Amniotic stem cell (primary cell): Measurements from ENCODE around the gene BUD13.
"Not testable (repeated sequence)": the region's sequence is repeated elsewhere in the genome, so short reads cannot be mapped to it uniquely, and the experiment has no call there.

Experiments
- DNase-seq: peaks from one replicate; lab custom pipeline; 2025; lab: John Stamatoyannopoulos, UW

The BUD13 gene

DNA sequence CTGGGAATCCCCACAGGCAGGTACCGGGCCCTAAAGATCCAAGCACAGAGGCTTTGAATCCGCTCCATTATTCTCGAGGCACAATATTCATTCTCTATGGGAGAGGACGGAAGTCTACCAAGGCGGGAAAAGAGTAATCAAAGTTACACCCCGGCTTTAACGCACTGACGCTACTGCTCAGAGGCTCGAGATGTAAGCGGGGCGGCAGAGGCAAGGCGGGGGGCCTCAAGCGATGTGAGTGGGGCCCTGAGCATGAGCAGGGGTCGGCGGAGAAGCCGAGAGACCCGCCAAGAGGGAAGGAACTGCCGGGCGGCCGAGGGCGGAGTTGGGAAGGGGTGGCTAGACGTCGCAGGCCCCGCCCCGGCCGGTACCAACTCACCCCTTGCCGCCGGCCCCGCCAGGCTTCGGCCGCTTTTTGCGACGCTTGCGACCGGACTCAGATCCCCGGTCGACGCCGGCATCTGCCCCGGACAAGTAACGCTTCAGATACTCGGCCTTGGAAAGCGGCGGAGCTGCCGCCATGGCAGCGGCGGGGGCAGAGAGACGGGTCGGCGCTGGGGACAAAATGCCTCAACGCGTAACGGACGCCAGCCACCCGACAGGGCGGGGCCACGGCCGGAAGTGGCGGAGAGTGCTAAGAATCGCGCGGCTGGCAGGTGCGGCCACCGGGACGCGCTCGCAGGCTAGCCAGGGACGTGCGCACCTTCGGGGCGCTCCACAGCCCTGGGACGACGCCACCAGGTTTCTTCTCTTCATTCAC lies at the start of gene BUD13:
TSS of gene BUD13 (minus strand) at position 545 of the 760 bp plus-strand sequence. CDS start at position 522, 23 bp downstream.
- peak; percentile 48 for DNase-seq

- no peak for DNase-seq
These were observed 49.8 kb upstream of the BUD13 start for GRCh38 chr11:116822575-116822974.

- no peak for DNase-seq
These were observed 48.5 kb upstream of the BUD13 start for GRCh38 chr11:116821050-116821918.

GRCh38 chr11:116819049-116819448 lies 46.3 kb upstream of the BUD13 start:
- DNase-seq, result no peak

DNA sequence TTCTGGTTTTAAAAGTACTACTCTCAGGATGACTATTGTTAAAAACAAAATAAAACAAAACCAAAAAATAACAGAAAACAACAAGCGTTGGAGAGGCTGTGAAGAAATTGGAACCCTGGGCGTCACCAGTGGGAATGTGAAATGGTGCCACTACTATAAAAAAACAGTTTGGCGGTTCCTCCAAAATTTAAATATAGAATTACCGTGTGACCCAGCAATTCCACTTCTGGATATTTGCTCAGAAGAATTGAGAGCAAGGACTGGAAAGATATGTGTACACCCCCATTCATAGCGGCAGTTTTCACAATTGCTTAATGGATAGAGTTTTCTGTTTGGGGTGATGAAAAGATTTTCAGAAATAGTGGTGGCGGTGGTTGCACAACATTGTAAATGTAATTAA lies 41.7 kb upstream of the BUD13 start:
- DNase-seq, result no peak

DNA sequence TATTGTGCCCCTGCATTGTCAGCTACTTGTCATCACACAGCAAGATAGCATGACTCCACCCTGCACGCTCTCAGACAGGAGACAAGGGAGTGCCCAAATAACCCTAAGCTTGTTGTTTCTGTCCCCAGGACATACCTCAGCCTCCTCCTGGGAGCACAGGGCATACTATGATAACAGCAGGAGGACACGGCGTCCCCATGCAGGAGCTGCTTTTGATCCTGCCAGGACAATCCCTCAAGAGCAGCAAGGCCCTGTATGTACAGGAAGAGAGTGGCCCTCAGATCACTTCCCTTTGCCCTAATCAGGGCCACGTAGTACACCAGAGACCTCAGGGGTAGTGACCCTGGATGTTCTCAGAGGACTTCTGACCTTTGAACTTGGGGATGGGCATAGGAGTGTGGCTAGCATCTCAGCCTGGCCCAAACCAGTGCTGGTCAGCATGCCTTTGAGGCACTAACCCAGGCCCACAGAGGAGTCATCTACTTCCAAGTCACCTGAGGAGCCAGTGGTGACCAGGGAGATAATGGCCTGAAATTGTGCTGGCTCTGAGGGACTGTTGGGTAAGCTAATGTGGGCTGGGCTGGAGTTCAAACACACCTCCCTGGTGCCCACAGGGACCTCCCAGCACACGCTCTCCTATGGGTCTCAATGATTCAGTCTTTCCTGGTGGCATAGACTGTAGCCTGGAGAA lies 41.1 kb upstream of the BUD13 start:
- DNase-seq, result no peak

DNA sequence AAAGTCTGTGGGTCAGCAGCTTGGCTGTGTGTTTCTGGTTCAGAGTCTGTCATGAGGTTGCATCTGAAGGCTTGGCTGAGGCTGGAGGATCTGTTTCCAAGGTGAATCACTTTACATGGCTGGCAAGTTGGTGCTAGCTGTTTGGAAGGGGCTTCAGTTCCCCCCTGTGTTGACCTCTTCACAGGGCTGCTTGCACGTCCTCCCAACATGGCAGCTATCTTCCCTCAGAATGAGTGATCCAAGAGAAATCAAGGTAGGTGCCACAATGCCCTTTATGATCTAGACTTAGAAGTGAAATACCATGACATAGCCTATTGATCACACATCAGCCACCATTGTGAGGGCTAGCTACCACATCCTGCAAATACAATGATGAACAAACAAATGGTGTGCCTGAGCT lies 40.4 kb upstream of the BUD13 start:
- DNase-seq, result no peak

GRCh38 chr11:116812109-116812508 lies 39.3 kb upstream of the BUD13 start:
- DNase-seq, result no peak

DNA sequence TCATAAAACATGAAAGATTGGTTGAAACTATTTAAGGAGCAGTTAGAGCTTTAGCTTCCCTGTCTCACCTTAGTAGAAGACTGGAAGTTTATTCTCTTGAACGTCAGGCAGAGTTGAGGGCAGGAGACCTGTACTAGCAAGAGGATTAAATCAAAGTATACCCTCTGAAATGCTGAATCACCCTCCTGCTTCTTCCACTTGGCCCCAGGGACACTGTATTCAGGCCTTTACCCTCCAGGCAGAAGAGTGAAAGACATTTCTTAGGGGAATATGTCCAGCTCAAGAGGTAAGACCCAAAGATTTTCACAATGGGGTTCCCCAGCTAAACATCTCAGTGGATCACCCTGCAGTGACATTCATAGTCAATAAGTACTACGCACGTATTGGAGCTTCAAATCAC lies 38.4 kb upstream of the BUD13 start:
- DNase-seq, result no peak

DNA sequence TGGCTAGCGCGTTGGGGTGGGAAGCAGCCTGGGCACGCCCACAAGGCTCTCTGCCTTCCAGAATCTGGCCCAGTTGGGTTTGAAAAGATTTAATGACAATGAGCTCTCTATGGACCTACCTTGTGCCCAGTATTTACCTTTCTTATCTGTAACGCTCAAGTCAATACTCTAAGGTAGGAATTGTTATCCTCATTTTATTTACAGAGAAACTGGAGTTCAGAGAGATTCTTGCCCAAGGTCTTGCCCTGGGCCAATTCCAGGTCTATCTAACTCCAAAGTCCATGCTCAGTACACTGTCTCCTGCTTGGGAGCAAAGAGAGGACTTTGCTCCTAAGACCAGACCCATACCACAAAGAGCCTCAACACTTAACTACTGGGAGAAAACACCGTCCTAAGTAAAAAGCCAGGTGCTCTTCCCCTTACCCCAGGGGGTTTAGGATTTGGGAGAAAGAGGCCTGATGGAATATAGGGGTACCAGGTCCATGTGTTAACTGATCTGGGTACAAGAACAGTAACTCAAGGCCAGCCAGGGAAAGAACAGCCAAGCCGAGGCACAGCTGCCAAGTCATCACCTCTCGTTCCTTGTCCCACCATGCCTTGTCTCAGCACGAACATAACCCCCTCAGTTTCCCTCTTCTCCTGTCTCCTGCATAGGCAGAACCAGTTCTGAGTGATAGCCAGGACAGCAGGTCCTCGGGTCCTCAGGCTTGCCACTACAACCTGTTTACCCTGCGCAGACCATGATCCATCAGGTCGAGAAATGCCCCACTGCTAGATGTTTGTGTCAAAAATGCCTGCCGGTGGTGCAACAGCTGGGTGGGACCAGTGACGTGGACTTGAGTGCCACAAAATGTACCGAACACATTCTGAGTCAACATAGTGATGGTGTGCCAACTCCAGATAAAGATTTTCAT lies 35.7 kb upstream of the BUD13 start:
- no peak for DNase-seq

DNA sequence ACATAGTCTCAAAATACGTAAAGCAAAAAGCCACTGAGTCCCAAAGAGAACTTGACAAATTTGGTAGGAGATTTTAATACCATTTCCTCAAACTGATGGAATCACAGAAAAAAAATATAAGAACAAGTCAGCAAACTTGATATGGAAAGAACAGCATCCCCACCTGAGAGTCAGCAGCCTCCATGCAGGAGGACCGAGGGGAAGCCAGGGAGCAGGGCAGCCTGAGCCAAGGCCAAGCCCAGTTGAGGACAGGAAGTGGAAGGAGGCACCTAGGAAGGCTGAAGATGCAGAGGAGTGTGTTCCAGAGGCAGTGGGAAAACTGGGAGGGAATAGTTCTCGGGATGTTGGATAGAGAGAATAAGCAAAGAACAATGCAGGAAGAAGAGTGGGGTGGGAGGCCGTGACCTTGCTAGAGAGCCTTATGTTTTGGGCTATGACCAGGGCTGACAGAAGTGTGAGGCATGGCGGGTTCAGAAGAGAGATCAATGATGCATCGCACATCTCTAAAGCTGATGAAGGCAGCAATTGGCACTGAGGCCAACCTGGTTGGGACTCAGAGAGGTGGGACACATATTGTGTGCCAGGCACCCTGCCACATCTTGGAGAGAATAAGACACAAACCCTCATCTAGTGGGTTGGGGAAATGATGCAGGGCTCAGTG lies 34.9 kb upstream of the BUD13 start:
- DNase-seq, result no peak

- DNase-seq, result no peak
These were observed 31.2 kb upstream of the BUD13 start for GRCh38 chr11:116804001-116804400.

GRCh38 chr11:116801662-116802061 lies 28.9 kb upstream of the BUD13 start:
- not testable (repeated sequence) for DNase-seq

- no peak for DNase-seq
These were observed 27.8 kb upstream of the BUD13 start for GRCh38 chr11:116800610-116801009.

- DNase-seq, result no peak
These were observed 25.6 kb upstream of the BUD13 start for GRCh38 chr11:116798368-116798767.

DNA sequence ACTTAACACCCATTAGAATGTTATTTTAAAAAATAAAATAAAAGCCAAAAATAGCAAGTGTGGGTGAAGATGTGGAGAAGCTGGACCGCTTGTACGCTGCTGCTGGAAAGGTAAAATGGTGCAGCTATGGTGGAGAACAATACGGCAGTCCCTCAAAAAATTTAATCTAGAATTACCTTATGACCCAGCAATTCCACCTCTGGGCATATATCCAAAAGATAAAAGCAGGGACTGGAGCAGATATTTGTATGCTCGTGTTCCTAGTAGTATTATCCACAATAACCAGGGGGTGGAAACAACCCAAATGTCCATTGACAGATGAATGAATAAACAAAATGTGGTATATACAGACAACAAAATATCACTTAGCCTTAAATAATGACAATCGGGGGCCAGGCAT lies 25.0 kb upstream of the BUD13 start:
- DNase-seq, result no peak

DNA sequence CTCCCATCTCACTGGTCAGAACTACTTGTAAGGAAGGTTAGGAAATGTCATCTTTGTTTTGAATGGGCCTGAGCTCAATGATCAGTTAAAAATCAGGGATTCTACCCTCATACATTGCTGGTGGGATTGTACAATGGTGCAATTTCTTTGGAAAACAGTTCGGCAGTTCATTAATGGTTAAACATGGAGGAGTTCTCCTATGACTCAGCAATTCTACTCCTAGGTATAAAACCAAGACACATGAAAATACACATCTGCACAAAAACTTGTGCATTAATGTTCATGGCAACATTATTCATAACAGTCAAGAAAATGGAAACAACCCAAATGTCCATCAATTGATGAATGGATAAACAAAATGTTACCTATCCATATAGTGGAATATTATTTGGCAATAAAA lies 23.8 kb upstream of the BUD13 start:
- no peak for DNase-seq

DNA sequence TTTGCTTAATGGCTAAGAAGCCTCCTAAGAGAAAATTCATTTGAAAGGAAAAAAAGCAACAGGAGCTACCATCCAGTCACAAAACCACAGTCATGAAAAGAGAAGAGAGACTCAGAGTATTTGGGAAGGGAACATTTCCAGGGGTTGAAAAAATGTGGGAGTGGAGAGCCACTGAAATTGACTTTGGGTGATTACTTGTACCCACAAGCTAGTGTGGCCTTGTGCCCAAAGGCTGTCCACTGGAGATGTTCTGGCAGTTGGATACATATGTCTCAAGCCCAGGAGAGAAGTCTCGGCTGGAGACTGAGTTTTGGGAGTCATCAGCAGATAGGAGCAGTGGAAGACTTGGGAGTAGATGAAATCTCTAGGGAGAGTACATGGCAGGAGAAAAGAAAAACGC lies 22.1 kb upstream of the BUD13 start:
- no peak for DNase-seq

GRCh38 chr11:116793772-116794097 lies 20.9 kb upstream of the BUD13 start:
- no peak for DNase-seq

- peak; percentile 28 for DNase-seq
These were observed 20.3 kb upstream of the BUD13 start for GRCh38 chr11:116792869-116793771.
